NT2/D1 (cell line): Measurements from ENCODE around the gene DENND1B.

Experiments
- YY1 ChIP-seq: IDR thresholded peaks from 2 replicates; pipeline ENCODE4 v1.6.1; 2011; ENCODE audit not compliant: insufficient read length, insufficient read depth
- ZNF274 ChIP-seq: IDR thresholded peaks from 2 replicates; pipeline ENCODE4 v1.6.1; 2011; ENCODE audit warnings: mild to moderate bottlenecking, low read depth, low read length

DNA sequence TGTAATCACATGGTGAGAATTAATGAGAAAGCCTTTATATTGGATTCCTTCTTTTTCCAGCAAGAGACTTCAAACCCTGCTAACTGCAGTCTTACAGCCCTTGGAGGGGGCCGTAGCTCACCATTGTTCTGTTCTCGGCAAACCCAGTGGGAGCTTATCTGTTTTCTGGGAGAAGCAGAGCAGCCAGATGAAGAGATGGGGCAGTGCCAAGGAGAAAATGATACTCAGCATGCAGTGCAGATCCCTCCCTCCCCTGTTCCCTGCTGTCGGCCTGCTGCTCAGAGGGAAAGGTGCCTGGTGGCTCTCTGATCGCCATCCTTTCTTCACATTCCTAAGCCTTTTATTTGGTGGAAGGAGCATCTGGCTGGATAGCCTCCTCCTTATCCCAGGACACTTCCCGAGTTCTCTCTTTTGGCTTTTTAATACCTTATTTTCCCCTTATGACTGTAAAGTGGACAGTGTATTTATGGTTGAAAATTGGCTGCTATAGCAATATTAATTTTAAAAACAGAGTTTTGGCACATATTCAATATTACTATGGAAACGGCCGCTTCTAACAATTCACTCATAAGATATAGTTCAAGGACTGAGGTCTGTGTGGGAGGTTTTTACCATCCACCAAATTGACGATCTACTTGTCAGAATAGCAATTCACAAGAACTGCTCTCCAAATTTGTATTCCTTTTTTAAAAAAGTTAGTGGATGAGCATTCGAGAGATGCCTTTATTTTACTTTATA, 303.9 kb downstream of the DENND1B start:
- TF ChIP-seq YY1, result no peak
- TF ChIP-seq ZNF274, result no peak
